WTC11 (cell line): ENCODE data around the gene PDZRN3. TPM values are rescaled to one million over a fixed set of nuclear protein-coding genes. Genes with fewer than 3 reads are reported as not detected.

Experiments
- ATAC-seq: fragments of 200-7000 bp; cut with Tn5 transposase; 2 replicates; pipeline ENCODE4 v1.10.0; 2021; ENCODE audit warnings: mild to moderate bottlenecking, moderate library complexity
- CTCF ChIA-PET: fragments of 300-600 bp; sonication (Branson Sonifier 250); formaldehyde crosslinking; loops from one replicate; lab custom pipeline; 2021; ENCODE audit warnings: antibody characterized with exemption; lab: Charles Lee
- POLR2A ChIA-PET: fragments of 350-600 bp; sonication (Branson Sonifier 250); formaldehyde crosslinking; loops from one replicate; lab custom pipeline; 2021; ENCODE audit warnings: antibody characterized with exemption; lab: Charles Lee
- DNase-seq: peaks from one replicate; pipeline ENCODE4 v3.0.0; 2021; ENCODE audit warnings: low spot score
- H3K27ac Mint-ChIP-seq: 2 replicates; pipeline ENCODE4 v1.8.0; 2021; ENCODE audit warnings: mixed read lengths
- H3K27me3 Mint-ChIP-seq: 2 replicates; pipeline ENCODE4 v1.8.0; 2021; ENCODE audit warnings: low read depth, mild to moderate bottlenecking, moderate library complexity, mixed read lengths
- H3K36me3 Mint-ChIP-seq: 2 replicates; pipeline ENCODE4 v1.8.0; 2021; ENCODE audit warnings: mixed read lengths
- H3K4me1 Mint-ChIP-seq: 2 replicates; pipeline ENCODE4 v1.8.0; 2022; ENCODE audit warnings: mixed read lengths
- H3K4me3 Mint-ChIP-seq: 2 replicates; pipeline ENCODE4 v1.8.0; 2021; ENCODE audit warnings: mild to moderate bottlenecking, moderate library complexity, mixed read lengths
- H3K9me3 Mint-ChIP-seq: 2 replicates; pipeline ENCODE4 v1.8.0; 2021; ENCODE audit warnings: mixed read lengths
- CREM ChIP-seq: sonication (generic); formaldehyde crosslinking; IDR thresholded peaks from 2 replicates; pipeline ENCODE4 v1.8.1; 2022; ENCODE audit warnings: mild to moderate bottlenecking, missing genetic modification reagents, moderate library complexity
- EMX1 ChIP-seq: fragments of 250-450 bp; sonication (Bioruptor Pico); IDR thresholded peaks from 2 replicates; pipeline ENCODE4 v1.8.0; 2021; ENCODE audit warnings: mild to moderate bottlenecking
- GABPB1 ChIP-seq: sonication (generic); formaldehyde crosslinking; IDR thresholded peaks from 2 replicates; pipeline ENCODE4 v1.8.1; 2023; ENCODE audit warnings: mild to moderate bottlenecking, missing genetic modification reagents
- GTF2I ChIP-seq: fragments of 250-450 bp; sonication (Bioruptor Pico); conservative IDR thresholded peaks from 2 replicates; pipeline ENCODE4 v1.4.0; 2021; ENCODE audit warnings: mild to moderate bottlenecking
- KAT7 ChIP-seq: sonication (generic); formaldehyde crosslinking; IDR thresholded peaks from 2 replicates; pipeline ENCODE4 v1.8.1; 2023; ENCODE audit warnings: missing genetic modification reagents, mild to moderate bottlenecking, borderline replicate concordance
- OVOL2 ChIP-seq: fragments of 250-450 bp; sonication (Bioruptor Pico); IDR thresholded peaks from 2 replicates; pipeline ENCODE4 v1.9.0; 2021; ENCODE audit warnings: mild to moderate bottlenecking, borderline replicate concordance
- ZNF232 ChIP-seq: sonication (generic); formaldehyde crosslinking; IDR thresholded peaks from 2 replicates; pipeline ENCODE4 v1.8.0; 2022; ENCODE audit warnings: mild to moderate bottlenecking, missing genetic modification reagents
- ZNF317 ChIP-seq: sonication (generic); formaldehyde crosslinking; IDR thresholded peaks from 2 replicates; pipeline ENCODE4 v1.8.1; 2023; ENCODE audit warnings: low read depth, mild to moderate bottlenecking, moderate library complexity, missing genetic modification reagents, borderline replicate concordance
- ZNF423 ChIP-seq: fragments of 250-450 bp; sonication (Bioruptor Pico); IDR thresholded peaks from 2 replicates; pipeline ENCODE4 v2.1.2; 2022; ENCODE audit warnings: mild to moderate bottlenecking, moderate library complexity
- ZNF671 ChIP-seq: fragments of 250-450 bp; sonication (Bioruptor Pico); IDR thresholded peaks from 2 replicates; pipeline ENCODE4 v1.8.0; 2021; ENCODE audit warnings: mild to moderate bottlenecking
- total RNA-seq: library from RNA; stranded (reverse); gene quantifications from 3 replicates; pipeline ENCODE4 v1.2.3, GENCODE V29; 2021
- TF ChIP-seq, protein P1 (sequence below): sonication (generic); formaldehyde crosslinking; IDR thresholded peaks from 2 replicates; pipeline ENCODE4 v1.8.1; 2023; ENCODE audit warnings: mild to moderate bottlenecking, missing genetic modification reagents, moderate library complexity
- TF ChIP-seq, protein P2 (sequence below): sonication (generic); formaldehyde crosslinking; IDR thresholded peaks from 2 replicates; pipeline ENCODE4 v1.8.1; 2022; ENCODE audit warnings: missing genetic modification reagents, borderline replicate concordance
- TF ChIP-seq, protein P3 (sequence below): sonication (generic); formaldehyde crosslinking; IDR thresholded peaks from 2 replicates; pipeline ENCODE4 v1.8.0; 2023; ENCODE audit warnings: missing genetic modification reagents, mild to moderate bottlenecking, borderline replicate concordance
- TF ChIP-seq, protein P4 (sequence below): sonication (generic); formaldehyde crosslinking; IDR thresholded peaks from 2 replicates; pipeline ENCODE4 v1.8.1; 2022; ENCODE audit warnings: low read depth, mild to moderate bottlenecking, moderate library complexity, missing genetic modification reagents, borderline replicate concordance
- TF ChIP-seq, protein P5 (sequence below): fragments of 250-450 bp; sonication (Bioruptor Pico); IDR thresholded peaks from 2 replicates; pipeline ENCODE4 v1.9.0; 2021; ENCODE audit warnings: mild to moderate bottlenecking
- TF ChIP-seq, protein P6 (sequence below): sonication (generic); formaldehyde crosslinking; IDR thresholded peaks from 2 replicates; pipeline ENCODE4 v1.8.1; 2023; ENCODE audit warnings: mild to moderate bottlenecking, missing genetic modification reagents, borderline replicate concordance

Gene PDZRN3
- total RNA-seq, 1 experiment from 2014 or later = 9.5 TPM

DNA sequence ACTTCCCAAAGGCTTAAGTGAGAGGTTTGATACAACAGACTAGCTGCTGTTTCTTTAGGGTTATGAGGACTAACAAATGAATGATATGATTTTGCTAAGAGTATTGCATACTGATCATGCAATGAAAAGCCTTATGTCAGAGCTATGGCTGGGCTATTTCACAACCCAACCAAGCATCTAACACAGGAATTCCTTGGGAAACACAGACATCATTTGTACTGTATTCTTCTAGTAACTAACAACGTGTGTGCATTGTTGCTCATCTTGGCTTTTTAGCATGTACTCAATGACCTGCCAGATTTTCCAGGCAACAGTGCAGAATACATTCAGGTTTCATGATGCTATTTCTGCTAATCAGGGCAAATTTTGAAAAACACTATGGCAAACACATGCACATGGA lies 19.3 kb downstream of the PDZRN3 start (continued):
- TF ChIP-seq KAT7 (CRISPR knock-in tag) = no peak
- TF ChIP-seq, protein P1, sequence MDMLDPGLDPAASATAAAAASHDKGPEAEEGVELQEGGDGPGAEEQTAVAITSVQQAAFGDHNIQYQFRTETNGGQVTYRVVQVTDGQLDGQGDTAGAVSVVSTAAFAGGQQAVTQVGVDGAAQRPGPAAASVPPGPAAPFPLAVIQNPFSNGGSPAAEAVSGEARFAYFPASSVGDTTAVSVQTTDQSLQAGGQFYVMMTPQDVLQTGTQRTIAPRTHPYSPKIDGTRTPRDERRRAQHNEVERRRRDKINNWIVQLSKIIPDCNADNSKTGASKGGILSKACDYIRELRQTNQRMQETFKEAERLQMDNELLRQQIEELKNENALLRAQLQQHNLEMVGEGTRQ (CRISPR knock-in tag) = no peak

DNA sequence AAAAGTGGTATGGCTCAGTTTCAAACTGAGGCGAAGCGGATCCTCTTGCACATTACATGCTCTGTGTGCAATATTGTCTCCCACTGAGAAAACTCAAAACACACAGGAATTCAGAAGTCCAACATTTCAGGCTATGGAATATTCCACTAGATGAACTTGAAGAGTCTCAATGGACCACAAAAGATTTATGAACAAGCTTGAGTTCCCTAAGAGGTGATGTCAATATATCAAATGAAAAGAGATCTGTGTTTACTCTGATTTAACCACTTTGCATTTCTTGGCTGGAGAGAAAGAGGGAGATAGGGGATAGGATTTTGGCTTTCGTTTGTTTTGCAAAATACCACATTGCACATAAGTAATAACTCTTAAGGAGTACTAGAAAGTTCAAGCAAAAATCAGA lies 20.3 kb downstream of the PDZRN3 start:
- DNase-seq (no peak), ATAC-seq (no peak)
- no peaks in the 10 kb centered on the region for H3K9me3 Mint-ChIP-seq
- no peaks in the 10 kb centered on the region for H3K27me3 Mint-ChIP-seq
- H3K27ac Mint-ChIP-seq = no peak overlapping the region
- TF ChIP-seq EMX1 (CRISPR knock-in tag) (no peak), GTF2I (CRISPR knock-in tag) (no peak), ZNF423 (CRISPR knock-in tag) (no peak), OVOL2 (CRISPR knock-in tag) (no peak), ZNF671 (no peak), ZNF232 (CRISPR knock-in tag) (no peak), GABPB1 (no peak), CREM (no peak), ZNF317 (CRISPR knock-in tag) (no peak)
- TF ChIP-seq, protein P2, sequence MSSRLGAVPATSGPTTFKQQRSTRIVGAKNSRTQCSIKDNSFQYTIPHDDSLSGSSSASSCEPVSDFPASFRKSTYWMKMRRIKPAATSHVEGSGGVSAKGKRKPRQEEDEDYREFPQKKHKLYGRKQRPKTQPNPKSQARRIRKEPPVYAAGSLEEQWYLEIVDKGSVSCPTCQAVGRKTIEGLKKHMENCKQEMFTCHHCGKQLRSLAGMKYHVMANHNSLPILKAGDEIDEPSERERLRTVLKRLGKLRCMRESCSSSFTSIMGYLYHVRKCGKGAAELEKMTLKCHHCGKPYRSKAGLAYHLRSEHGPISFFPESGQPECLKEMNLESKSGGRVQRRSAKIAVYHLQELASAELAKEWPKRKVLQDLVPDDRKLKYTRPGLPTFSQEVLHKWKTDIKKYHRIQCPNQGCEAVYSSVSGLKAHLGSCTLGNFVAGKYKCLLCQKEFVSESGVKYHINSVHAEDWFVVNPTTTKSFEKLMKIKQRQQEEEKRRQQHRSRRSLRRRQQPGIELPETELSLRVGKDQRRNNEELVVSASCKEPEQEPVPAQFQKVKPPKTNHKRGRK (CRISPR knock-in tag) = no peak
- TF ChIP-seq, protein P3, sequence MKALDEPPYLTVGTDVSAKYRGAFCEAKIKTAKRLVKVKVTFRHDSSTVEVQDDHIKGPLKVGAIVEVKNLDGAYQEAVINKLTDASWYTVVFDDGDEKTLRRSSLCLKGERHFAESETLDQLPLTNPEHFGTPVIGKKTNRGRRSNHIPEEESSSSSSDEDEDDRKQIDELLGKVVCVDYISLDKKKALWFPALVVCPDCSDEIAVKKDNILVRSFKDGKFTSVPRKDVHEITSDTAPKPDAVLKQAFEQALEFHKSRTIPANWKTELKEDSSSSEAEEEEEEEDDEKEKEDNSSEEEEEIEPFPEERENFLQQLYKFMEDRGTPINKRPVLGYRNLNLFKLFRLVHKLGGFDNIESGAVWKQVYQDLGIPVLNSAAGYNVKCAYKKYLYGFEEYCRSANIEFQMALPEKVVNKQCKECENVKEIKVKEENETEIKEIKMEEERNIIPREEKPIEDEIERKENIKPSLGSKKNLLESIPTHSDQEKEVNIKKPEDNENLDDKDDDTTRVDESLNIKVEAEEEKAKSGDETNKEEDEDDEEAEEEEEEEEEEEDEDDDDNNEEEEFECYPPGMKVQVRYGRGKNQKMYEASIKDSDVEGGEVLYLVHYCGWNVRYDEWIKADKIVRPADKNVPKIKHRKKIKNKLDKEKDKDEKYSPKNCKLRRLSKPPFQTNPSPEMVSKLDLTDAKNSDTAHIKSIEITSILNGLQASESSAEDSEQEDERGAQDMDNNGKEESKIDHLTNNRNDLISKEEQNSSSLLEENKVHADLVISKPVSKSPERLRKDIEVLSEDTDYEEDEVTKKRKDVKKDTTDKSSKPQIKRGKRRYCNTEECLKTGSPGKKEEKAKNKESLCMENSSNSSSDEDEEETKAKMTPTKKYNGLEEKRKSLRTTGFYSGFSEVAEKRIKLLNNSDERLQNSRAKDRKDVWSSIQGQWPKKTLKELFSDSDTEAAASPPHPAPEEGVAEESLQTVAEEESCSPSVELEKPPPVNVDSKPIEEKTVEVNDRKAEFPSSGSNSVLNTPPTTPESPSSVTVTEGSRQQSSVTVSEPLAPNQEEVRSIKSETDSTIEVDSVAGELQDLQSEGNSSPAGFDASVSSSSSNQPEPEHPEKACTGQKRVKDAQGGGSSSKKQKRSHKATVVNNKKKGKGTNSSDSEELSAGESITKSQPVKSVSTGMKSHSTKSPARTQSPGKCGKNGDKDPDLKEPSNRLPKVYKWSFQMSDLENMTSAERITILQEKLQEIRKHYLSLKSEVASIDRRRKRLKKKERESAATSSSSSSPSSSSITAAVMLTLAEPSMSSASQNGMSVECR (CRISPR knock-in tag) = no peak
- TF ChIP-seq, protein P4, sequence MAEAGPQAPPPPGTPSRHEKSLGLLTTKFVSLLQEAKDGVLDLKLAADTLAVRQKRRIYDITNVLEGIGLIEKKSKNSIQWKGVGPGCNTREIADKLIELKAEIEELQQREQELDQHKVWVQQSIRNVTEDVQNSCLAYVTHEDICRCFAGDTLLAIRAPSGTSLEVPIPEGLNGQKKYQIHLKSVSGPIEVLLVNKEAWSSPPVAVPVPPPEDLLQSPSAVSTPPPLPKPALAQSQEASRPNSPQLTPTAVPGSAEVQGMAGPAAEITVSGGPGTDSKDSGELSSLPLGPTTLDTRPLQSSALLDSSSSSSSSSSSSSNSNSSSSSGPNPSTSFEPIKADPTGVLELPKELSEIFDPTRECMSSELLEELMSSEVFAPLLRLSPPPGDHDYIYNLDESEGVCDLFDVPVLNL (CRISPR knock-in tag) = no peak
- TF ChIP-seq, protein P5, sequence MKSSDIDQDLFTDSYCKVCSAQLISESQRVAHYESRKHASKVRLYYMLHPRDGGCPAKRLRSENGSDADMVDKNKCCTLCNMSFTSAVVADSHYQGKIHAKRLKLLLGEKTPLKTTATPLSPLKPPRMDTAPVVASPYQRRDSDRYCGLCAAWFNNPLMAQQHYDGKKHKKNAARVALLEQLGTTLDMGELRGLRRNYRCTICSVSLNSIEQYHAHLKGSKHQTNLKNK (CRISPR knock-in tag) = no peak
- TF ChIP-seq, protein P6, sequence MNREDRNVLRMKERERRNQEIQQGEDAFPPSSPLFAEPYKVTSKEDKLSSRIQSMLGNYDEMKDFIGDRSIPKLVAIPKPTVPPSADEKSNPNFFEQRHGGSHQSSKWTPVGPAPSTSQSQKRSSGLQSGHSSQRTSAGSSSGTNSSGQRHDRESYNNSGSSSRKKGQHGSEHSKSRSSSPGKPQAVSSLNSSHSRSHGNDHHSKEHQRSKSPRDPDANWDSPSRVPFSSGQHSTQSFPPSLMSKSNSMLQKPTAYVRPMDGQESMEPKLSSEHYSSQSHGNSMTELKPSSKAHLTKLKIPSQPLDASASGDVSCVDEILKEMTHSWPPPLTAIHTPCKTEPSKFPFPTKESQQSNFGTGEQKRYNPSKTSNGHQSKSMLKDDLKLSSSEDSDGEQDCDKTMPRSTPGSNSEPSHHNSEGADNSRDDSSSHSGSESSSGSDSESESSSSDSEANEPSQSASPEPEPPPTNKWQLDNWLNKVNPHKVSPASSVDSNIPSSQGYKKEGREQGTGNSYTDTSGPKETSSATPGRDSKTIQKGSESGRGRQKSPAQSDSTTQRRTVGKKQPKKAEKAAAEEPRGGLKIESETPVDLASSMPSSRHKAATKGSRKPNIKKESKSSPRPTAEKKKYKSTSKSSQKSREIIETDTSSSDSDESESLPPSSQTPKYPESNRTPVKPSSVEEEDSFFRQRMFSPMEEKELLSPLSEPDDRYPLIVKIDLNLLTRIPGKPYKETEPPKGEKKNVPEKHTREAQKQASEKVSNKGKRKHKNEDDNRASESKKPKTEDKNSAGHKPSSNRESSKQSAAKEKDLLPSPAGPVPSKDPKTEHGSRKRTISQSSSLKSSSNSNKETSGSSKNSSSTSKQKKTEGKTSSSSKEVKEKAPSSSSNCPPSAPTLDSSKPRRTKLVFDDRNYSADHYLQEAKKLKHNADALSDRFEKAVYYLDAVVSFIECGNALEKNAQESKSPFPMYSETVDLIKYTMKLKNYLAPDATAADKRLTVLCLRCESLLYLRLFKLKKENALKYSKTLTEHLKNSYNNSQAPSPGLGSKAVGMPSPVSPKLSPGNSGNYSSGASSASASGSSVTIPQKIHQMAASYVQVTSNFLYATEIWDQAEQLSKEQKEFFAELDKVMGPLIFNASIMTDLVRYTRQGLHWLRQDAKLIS (CRISPR knock-in tag) = no peak
- H3K36me3 Mint-ChIP-seq = 0 out of 2 replicates have a peak, but pooled peaks cover 2% of the 10 kb centered on the region
- no peak overlapping the region for H3K4me3 Mint-ChIP-seq
- CTCF ChIA-PET = no interaction called here
- H3K4me1 Mint-ChIP-seq = peaks cover 17% of the 10 kb centered on the region
- POLR2A ChIA-PET = interaction anchor here (1.4 kb wide), 1 partner anchor 17 kb away, joined by 3 read pairs; no protein-coding TSS in a partner anchor
